ENCODE data around the gene GNPTAB.

- TF ChIP-seq CTCF (conservative IDR thresholded peaks at IDR 0.05 in 1 of 2, IDR thresholded peaks at IDR 0.05 in 1 of 2; ENCODE audit: extremely low read depth in 1 of 2, insufficient read depth in 1 of 2, low read depth in 1 of 2, low read length in 2 of 2) (no peak), EZH2 (IDR thresholded peaks at IDR 0.05; ENCODE audit: borderline replicate concordance, low read length) (no peak)
Observed at GRCh38 chr12:101777978-101778377, 52.8 kb downstream of the GNPTAB start.

Measured in mammary epithelial cell (primary cell).